ENCODE measurements around the gene GPX5. TPM values are rescaled to one million over a fixed set of nuclear protein-coding genes. Genes with fewer than 3 reads are reported as not detected.

The GPX5 gene
- total and polyA plus RNA-seq, 10 of the 15 experiments (the other 5 are each of a cell fraction or from before 2014, with no cell fraction given), result not detected

DNA sequence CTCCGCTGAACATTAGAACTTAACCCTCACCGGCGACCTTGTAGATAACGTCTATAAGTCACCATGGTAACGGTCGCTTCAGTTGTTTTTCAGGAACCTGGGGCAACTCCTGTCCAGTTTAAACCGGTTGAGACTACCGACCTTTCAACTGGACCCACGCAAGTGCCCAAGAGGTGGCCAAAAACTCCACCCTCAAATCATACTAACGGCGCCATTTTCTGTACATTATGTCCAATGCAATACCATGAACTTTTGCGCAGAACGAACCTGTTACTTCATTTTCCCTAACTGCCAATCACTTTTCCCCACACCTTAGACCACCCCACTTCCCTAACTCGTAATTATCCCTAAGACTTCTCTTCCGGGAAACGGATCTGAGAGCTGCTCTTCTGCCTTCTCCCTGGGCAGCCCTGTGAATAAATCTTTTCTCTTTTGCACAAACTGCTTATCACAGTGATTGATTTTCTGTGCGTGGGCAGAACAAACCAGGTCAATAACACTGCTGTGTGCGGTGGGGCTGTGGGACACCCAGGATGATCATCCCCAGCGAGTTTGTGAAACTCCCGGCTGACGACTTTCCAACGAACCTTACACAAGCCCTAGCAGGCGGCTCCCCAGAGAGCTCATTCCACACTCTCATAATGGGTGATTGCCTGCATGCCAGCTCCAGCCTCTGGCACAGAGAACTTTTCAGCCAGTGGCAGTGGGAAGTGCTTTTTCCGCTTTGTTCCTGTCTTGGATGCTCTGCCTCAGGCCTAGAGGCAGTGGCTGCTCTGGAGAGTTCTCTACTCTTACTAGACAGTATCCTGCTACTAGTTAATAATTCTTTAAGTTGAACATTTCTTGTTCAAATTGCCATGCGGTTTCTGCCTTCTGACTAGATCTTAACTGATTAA, 28.6 kb downstream of the GPX5 start (continued):
- TF ChIP-seq SP1 (IDR thresholded peaks at IDR 0.05; ENCODE audit: low read depth, low read length) (no peak), CHD4 (IDR thresholded peaks at IDR 0.05) (no peak)
- TF ChIP-seq, protein P1, sequence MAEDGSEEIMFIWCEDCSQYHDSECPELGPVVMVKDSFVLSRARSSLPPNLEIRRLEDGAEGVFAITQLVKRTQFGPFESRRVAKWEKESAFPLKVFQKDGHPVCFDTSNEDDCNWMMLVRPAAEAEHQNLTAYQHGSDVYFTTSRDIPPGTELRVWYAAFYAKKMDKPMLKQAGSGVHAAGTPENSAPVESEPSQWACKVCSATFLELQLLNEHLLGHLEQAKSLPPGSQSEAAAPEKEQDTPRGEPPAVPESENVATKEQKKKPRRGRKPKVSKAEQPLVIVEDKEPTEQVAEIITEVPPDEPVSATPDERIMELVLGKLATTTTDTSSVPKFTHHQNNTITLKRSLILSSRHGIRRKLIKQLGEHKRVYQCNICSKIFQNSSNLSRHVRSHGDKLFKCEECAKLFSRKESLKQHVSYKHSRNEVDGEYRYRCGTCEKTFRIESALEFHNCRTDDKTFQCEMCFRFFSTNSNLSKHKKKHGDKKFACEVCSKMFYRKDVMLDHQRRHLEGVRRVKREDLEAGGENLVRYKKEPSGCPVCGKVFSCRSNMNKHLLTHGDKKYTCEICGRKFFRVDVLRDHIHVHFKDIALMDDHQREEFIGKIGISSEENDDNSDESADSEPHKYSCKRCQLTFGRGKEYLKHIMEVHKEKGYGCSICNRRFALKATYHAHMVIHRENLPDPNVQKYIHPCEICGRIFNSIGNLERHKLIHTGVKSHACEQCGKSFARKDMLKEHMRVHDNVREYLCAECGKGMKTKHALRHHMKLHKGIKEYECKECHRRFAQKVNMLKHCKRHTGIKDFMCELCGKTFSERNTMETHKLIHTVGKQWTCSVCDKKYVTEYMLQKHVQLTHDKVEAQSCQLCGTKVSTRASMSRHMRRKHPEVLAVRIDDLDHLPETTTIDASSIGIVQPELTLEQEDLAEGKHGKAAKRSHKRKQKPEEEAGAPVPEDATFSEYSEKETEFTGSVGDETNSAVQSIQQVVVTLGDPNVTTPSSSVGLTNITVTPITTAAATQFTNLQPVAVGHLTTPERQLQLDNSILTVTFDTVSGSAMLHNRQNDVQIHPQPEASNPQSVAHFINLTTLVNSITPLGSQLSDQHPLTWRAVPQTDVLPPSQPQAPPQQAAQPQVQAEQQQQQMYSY (CRISPR knock-in tag; IDR thresholded peaks at IDR 0.05), result no peak

DNA sequence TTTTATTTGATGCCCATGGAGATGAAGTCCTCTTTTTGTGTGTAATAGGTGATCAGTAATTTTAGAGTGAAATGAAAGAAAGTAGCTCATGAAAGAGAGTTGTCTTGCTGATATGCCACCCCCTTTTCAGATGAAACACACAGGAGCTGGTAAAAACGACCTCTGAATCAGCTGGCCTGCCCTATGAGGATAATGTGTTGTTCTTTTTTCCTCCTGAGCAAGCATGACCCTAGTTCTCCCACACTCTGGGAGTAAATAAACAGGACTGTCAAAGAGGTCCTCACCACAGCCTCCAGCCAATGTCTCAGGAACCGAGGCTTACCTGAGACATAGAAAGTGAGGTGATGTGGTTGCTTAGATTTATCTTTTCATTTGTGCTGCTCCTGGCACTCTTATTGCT, 29.5 kb downstream of the GPX5 start:
- Histone ChIP-seq H4K20me1 (ENCODE audit: control insufficient read depth, insufficient read depth) (no peaks in the 10 kb centered on the region), H2AFZ (ENCODE audit: control insufficient read depth, low read depth, low read length) (no peak overlapping the region), H3K27ac (ENCODE audit: control insufficient read depth, insufficient read depth) (no peak overlapping the region), H3K4me2 (ENCODE audit: control insufficient read depth, insufficient read depth) (no peak overlapping the region), H3K9ac (ENCODE audit: control insufficient read depth, insufficient read depth, low read length) (no peak overlapping the region), H3K9me3 (replicated peaks; ENCODE audit: control insufficient read depth, insufficient read depth, low read length) (no peaks in the 10 kb centered on the region), H3K79me2 (ENCODE audit: control insufficient read depth, insufficient read depth, low read length) (no peaks in the 10 kb centered on the region), H3K36me3 (ENCODE audit: control insufficient read depth in 2 of 2, insufficient read depth in 2 of 2, low read length in 1 of 2) (no peaks in the 10 kb centered on the region), H3K4me3 (no peak overlapping the region), H3K4me1 (ENCODE audit: control insufficient read depth, insufficient read depth, low read length) (no peaks in the 10 kb centered on the region), H3K27me3 (replicated peaks in 1 of 2; ENCODE audit: control insufficient read depth in 2 of 2, insufficient read depth in 2 of 2, low read length in 1 of 2) (peaks cover 0 to 2% of the 10 kb centered on the region in 2 experiments; a peak in 2 of 4 replicates)
- TF ChIP-seq POLR2AphosphoS2 (IDR thresholded peaks at IDR 0.05; ENCODE audit: low read depth, low read length), result no peak
- TF ChIP-seq CBFB (IDR thresholded peaks at IDR 0.05; ENCODE audit: low read depth), result no peak
- TF ChIP-seq, protein P2, sequence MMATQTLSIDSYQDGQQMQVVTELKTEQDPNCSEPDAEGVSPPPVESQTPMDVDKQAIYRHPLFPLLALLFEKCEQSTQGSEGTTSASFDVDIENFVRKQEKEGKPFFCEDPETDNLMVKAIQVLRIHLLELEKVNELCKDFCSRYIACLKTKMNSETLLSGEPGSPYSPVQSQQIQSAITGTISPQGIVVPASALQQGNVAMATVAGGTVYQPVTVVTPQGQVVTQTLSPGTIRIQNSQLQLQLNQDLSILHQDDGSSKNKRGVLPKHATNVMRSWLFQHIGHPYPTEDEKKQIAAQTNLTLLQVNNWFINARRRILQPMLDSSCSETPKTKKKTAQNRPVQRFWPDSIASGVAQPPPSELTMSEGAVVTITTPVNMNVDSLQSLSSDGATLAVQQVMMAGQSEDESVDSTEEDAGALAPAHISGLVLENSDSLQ (IDR thresholded peaks at IDR 0.05), result no peak
- TF ChIP-seq, protein P3, sequence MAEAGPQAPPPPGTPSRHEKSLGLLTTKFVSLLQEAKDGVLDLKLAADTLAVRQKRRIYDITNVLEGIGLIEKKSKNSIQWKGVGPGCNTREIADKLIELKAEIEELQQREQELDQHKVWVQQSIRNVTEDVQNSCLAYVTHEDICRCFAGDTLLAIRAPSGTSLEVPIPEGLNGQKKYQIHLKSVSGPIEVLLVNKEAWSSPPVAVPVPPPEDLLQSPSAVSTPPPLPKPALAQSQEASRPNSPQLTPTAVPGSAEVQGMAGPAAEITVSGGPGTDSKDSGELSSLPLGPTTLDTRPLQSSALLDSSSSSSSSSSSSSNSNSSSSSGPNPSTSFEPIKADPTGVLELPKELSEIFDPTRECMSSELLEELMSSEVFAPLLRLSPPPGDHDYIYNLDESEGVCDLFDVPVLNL (IDR thresholded peaks at IDR 0.05; ENCODE audit: low read depth, low read length), result no peak
- TF ChIP-seq SREBF1 (IDR thresholded peaks at IDR 0.05; ENCODE audit: low read length), result no peak
- no peak for TF ChIP-seq STAT3 (IDR thresholded peaks at IDR 0.05; ENCODE audit: low read depth, low read length)
- POLR2A ChIA-PET, result no interaction called here
- 33% methylated on average over 2 of the region's 2 CpGs for WGBS (ENCODE audit: insufficient coverage, insufficient replicate concordance, low lambda C conversion rate, missing lambda C conversion rate)
- no peak for FAIRE-seq
- in situ Hi-C loops (cut with MboI) (no loop called here), intact Hi-C loops (cut with micrococcal nuclease; ENCODE audit: unreplicated experiment) (no loop called here)
- ATAC-seq, result no peak
- CTCF ChIA-PET, result no interaction called here
- RAD21 ChIA-PET (ENCODE audit: unreplicated experiment), result no interaction called here
- BruUV-seq (replicated peaks), result no TSS peak
- DNase-seq (ENCODE audit: low read depth, low spot score), result no peak
- SMC1A ChIA-PET (ENCODE audit: uncharacterized antibody, unreplicated experiment), result interaction anchor here (1.4 to 1.5 kb wide), 2 partner anchors 8 to 30 kb away, joined by 3 to 4 read pairs; no protein-coding TSS in a partner anchor
